Right kidney (tissue), 1 donor: Measurements from ENCODE around the gene CDV3.
A peak's percentile ranks its signal among the peaks of the same experiment; 100 is the strongest.

Source experiments
- DNase-seq: peaks from one replicate; pipeline ENCODE4 v3.0.0-alpha.2; 2016

CDV3 gene

DNA sequence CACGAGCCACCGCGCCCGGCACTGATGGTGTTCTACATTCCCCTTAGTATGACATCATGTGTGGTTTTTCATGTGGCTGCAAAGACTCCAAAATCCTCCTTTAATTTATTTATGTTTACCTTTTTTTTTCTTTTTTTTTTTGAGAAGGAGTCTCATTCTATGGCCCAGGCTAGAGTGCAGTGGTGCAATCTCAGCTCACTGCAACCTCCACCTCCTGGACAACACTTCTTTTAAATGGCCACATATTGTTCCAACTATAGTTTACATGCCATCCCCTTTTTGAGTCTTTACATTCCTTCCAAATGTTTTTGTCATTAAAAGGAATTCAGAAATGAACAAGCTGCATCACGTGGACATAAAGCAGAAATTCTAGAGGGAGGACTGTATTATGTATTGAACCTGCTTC, 10.3 kb upstream of the CDV3 start:
- DNase-seq: no peak

DNA sequence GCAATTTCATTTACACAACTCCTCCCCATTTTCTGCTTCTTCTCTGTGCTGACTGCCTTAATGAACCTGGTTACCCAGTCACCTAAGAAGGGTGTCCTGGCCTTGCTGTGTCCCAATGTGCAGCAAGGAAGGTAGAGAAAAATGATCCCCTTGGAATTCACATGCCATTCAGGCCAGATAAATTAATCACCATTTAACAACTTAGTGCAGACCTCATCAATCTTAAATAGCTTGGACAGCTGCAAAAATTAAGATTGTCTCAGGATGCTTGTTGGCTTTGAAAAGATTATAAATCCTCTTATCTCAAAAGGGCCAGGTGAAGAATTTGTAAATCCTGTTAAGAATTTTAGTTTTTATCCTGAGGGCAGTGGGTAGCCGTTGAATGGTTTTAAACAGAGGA, 9.7 kb upstream of the CDV3 start:
- DNase-seq: no peak

DNA sequence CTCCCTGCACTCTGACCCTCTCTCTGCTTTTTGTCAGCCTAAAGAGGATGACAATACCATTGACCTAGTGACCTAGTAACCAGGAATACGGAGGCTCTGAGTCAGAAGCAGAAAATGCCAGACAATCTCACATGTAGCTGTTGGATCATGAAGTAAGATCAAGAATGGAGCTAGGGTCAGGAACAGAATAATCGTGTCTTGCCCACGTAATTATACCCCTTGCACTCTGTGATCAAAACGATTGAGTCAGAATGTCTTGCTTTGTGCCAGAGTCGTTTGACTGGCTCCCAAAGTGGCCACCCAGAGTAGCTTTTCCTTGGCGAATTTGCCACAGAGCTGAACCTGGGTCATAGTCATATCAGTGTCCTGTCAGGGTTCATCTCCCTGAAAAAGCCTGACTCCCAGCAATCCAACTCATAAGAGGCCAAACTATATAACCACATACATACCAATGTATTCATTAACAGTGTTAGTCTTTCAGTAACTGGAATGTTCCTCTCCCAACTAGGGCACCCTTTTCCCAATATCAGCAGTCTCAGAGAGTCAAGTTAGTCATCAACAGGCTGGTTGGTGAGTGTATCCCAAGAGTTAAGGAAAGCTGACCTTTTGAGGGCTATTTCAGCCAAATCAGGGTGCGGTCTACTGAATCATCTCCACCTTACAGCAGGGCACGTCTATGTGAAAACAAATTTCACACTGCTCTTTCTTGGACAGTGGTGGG, 5.0 kb upstream of the CDV3 start:
- no peak for DNase-seq

DNA sequence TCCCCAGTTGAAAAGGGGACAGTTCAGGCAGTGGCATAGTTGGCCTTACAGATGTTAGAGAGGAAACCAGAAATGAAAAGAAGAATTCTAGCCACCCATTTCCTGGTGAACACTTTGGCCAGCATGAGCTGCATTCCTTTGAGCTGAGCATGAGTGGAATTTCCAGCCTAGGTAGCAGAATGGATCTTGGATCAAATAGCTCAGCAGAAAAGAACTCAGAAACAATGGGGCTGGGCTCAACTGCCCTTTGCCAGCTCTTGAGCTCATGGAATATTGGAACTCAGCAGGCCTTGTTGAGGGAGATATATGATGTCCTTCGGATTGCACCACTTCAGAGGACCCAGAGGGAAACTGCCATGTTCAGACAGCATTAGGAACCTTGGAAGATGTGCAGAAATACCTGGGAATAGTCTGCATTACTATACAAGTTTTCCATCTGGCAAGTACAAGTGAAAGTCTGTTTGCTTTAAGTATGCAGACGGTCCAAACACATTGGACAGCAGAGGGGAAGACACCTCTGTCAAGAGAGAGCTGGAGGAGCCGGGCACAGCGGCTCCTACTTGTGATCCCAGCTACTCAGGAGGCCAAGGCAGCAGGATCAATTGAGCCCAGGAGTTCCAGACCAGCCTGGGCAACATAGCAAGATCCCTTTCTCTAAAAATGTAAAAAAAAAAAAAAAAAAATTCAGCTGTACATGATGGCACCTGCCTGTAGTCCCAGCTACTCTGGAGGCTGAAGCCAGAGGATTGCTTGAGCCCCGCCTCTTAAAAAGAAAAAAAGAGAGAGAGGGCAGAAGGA, 3.1 kb upstream of the CDV3 start:
- no peak for DNase-seq

DNA sequence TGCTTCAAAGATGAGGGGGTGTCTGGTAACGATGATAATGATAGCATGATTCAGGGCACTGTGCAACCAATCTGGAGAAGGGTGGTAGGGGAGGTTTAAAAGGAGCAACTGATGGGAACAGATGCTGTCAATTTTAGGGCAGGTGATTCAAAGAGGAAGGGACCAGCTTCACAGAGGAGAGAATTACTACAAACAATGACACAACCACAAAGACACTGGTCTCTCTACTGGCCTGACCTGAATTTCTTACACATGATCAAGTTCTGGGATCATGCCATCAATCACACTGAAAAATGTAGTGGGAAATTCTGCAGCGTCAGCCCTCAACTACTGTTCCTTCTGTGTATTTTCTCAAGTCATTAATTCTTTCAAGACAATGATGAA, 2.6 kb upstream of the CDV3 start:
- no peak for DNase-seq

DNA sequence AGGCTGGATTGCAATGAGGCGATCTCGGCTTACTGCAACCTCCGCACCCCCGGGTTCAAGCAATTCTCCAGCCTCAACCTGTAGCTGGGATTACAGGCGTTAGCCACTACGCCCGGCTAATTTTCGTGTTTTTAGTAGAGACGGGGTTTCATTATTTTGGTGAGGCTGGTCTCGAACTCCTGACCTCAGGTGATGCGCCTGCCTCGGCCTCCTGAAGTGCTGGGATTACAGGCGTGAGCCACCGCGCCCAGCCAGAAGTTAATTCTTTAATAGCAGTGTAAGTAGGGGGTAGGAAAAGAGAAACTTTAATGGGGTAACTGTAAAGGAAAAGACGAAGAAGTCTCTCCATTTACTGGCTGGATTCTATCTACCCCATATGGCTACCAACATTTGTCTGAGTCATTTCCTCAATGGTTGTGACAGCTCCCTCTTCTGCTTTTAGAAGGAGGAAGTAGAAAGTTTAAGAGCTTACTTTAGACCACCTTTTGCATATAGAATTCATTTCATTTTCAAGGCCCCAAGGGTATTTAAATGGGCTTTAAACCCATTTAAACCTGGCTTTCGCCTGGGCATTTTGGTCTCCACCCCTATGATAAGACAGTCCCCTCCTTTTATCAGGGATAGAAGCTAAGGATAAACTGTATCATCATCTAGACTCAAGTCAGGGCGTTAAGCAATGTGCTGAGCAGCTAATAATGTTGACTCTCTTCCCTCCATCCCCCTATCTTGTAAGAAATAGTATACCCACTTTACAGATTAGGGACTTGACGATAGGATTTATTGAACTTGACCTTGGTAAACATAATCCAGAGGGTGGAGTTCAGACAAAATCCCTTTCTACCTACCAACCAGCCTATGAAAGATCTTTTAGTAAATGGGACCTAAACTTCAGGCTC, 1.1 kb upstream of the CDV3 start:
- no peak for DNase-seq

DNA sequence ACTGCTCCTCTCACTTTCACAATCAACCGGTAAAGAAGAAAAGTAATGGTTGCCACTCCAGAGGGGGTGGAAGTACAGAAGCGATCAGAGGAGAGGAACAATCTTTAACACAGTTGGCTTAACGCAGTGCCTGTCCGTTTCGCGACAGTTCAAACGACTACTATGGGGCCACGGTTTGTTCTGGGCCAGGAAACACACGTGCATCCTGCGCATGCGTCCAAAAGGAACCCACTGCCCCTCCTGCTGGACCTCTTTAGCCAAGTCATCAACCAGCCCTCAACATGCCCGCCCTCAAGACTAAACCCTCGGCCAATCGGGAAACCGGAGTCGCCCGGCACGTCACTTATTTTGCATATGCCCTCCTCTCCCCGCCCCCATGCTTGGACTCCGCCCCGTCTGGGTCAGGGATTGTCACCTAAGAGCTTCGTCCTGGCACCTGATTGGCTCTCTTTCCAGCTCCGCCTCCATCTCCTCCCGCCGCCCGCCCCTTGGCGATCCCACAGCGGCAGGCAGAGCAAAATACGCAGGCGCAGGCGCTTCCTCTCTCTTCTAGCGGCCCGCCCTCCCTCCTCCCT, 345 bp upstream of the CDV3 start:
- DNase-seq: no peak

DNA sequence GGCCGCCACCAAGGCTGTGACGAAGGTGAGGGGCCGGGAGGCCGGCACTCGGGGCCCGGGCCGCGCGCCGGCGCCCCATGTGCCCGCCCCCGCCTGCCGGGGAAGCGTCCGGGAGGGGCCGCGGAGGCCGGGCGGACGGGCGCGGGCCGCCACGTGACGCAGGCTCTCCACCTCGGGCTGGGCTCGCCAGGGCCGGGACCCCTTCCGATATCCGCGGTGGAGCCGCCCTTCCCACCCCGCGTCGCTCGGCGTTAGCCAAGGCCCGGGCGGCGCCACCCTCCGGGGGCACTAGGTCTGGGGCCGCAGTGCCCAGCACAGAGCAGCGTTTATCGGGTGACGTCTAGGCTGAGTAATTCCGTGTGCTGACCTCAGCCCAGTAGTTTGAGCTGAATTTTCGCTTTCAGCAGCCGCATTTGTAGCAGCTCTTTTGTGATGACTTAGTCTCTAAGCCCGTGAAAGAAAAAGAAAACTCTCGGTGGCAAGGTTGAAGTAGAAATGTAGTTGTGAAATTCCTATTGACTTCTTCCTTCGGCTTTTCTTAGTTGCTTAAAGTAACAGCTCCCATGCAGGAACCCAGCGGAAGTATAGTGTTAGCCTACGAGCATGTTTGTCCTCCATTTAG, 885 bp downstream of the CDV3 start:
- peak; percentile 87 for DNase-seq

DNA sequence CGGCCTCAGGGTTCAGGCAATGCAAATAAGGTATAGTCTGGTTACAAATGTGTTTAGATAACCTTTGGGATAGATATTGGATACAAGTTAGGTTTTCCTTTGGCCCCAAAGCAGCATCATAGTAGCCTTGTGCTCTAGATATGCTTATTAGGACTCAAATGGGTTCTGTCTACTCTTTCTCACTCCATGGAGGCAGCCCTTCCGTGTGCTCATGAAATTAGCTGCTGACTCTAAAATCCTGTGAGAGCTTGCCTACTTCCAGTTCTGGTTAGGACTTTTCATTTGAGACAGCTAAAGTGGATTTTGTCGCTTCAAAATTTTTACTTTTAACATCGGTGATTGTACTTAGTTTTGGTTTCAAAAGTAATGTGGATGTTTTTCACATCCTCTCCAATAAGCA, 1.6 kb downstream of the CDV3 start:
- DNase-seq: no peak

DNA sequence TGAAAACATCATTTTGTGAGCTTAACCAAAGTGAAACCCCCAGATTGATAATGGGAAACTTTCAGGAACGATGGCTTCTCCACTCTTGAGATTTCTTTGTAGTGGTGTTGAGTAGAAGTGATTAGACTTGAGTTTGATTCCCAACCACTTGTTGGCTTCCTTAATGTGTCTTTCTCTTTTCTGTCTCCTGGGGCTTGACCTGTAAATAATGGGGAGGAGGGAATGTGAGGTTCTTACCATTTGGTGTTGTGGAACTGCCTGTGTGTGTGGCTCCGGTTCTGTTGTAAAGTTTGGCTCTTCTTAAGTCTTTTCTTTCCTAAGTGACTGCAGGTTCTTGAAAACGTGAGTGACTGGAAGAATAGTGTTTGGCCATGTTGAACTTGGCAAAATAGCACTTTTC, 2.7 kb downstream of the CDV3 start:
- no peak for DNase-seq

DNA sequence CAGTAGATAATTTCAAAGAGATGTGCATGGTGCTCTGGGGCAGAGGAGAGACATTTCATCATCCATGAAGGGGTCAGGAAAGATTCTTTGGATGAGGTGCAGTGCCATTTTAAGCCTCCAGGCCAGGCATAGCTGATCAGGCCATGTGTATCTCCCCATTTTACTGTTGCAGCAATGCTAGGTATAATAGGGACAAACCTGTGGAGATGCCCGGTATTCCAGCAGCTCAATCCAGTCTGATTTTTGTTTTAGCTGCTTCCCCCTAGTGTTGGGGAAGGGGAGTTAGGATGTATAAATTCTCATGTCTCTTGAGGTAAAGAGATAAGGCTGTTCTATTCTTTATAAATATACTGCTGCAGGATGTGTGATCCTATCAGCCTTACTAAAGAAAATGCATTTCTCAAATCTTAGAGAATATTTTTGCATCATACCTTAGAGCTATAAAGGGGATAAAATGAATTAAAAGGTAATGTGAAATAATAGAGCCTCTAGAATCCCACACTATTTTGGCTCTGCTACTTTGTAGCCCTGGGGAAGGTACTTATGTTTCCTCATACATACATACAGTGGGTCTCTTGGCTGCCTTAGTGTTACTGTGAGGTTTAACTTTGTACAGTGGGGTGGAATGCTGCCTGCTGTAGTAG, 5.2 kb downstream of the CDV3 start:
- no peak for DNase-seq

DNA sequence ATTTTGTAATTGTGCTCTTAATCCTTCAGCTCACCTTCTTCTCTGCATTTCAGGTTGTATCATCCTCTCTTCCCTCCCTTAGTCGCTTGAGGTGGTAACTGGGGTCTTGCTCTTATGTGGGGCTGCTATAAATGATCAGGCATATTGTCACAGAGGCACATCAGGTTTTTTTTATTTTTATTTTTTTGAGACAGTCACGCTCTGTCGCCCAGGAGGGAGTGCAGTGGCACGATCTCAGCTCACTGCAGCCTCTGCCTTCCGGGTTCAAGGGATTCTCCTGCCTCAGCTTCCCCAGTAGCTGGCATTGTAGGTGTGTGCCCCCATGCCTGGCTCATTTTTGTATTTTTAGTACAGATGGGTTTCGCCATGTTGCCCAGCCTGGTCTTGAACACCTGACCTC, 9.9 kb downstream of the CDV3 start:
- DNase-seq: no peak

DNA sequence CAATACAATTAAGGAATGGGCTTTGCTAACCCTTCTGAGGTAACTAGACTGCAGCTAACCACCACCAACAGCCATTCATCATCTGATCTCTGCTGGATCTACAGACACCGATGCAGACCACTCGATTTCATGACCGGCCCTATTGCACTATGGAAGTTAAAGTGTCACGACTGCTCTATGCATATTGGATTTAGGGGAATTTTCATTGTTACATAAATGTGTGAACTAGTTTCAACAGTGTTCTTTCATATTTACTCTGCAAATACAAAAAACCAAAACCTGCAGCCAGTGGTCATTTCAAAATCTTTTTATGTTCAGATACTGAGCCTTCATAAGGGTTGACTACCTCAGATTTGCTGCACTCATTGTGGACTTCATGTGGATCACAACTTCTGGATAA, 14.5 kb downstream of the CDV3 start:
- no peak for DNase-seq

DNA sequence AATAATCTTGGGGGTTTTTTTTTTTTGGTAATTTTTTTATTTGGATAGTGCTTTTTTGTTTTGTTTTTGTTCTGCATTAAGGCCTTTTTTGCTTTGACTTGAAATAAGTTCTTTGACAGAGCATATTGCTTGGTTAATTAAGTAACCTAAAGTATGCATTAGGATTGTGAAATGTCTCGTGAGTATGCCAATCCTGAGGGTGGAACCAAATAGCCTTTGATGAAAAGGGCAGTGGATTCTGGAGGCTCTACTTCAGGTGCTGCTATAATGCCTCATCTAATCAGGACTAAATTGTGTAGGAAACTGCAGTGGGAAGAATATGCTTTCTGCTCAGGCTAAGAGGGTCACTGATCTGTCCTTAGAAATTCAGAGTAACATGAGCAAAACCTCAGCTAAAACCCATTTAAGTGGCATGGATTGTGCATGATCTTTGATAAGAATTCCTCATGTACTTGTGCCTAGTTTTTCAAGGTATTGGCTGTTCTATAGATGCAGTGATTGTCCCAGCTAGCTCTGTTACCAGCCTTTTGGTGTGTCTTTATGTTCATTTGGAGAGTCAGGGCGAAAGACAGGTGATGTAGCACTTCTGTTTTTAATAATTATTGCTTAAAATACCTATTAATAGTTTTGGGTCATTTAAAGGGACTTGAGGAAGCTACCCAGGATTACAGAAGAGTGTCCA, 15.4 kb downstream of the CDV3 start:
- no peak for DNase-seq

DNA sequence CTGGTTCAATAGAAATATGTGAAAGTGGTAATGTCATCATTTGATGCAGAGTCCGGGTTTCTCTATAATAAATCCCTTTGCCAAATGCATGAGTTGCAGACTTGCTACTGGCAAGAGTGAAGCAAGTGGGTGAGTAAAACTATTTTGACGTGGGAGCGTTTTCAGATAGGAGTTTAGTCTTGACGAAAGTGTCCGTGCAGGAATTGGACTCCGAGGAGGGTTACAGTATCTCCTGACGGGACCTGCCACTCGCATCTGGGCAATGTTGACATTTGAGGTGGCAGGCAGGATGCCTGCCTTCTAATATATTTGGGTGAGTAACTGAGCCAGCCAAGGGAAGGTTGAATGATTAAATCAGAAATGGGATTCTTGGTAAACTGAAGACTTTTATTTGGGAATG, 16.0 kb downstream of the CDV3 start:
- no peak for DNase-seq

DNA sequence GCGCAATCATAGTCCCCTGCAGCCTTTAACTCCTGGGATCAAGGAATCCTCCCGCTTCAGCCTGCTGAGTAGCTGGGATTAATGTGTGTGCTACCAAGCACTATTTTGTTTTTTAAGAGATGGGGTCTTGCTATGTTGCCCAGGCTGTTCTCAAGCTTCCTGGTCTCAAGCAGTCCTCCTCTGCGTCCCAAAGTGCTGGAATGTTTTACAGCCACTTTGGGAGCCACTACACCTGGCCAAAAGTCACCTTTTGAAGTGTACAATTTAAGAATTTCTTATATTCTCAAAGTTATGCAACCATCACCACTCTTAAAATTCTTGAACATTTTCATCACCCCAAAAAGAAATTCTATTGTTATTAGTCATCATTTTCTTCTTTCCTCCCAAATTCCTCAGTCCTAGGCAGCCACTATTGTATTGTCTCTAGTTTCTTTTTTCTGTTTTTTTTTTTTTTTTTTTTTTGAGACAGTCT, 17.8 kb downstream of the CDV3 start:
- no peak for DNase-seq

DNA sequence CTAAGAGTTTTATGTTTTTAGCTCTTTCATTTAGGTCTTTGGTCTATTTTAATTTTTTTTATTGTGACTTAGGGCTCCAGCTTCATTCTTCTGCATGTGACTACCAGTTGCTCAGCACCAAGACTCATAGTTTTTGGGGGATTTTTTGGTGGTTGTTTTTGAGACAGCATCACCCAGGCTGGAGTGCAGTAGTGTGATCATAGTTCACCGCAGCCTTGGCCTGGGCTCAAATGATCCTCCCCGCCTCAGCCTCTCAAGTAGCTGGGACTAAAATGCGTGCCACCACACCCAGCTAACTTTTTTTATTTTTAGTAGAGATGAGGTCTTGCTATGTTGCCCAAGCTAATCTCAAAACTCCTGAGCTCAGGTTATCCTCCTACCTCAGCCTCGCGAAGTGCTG, 19.4 kb downstream of the CDV3 start:
- no peak for DNase-seq

DNA sequence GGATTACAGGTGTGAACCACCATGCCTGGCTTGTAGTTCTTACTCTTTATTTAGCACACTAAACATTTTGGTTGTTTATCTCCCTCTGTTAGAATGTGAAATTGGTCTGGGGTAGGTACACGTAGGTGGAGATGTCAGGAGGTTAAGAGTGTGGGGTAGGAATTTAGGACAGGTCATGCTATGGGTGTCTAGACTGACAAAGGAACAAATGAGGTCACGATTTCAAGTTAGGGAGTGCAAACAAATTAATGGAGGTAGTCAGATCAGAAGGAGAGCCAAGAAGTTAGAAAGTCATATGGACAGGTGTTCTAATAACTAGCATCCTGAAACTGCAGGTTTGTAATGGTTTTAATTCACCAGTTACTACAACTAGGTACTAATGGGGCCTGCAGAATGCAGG, 19.8 kb downstream of the CDV3 start:
- DNase-seq: no peak

DNA sequence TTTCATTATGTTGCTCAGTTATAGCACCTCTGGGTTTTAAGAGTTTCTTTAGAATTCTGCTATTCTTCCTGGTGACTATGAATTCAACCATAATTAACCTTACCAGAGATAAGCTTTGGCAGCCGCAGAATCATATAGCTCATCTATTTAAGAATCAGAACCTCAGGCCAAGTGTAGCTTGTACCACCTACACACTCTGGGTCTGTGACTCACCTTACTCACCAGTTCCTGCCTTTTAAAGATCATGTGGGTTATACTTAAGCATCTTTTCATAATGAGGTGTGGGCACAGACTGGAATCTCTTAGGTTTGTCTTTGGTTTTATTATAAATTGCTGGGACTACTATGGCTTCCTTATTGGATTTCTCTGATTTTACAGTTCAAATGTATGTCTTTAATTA, 21.9 kb downstream of the CDV3 start:
- no peak for DNase-seq

DNA sequence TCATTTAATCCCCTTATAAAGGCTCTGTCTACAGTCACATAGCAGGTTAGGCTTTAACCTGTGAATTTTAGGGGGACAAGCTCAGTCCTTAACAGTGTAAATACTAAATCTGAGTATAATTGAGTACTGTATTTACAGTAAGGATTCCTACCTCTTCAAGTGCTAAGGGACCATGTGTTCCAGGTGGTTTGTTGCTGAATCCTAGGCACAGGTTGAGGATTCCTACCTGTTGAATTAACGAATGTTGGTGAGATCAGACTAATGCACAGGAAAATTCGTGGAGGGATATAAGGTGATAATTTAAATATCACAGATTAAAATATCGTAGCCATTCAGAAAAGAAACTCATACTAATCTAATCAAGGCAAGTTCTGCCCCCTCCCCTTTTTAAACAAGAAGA, 24.9 kb downstream of the CDV3 start:
- DNase-seq: no peak

DNA sequence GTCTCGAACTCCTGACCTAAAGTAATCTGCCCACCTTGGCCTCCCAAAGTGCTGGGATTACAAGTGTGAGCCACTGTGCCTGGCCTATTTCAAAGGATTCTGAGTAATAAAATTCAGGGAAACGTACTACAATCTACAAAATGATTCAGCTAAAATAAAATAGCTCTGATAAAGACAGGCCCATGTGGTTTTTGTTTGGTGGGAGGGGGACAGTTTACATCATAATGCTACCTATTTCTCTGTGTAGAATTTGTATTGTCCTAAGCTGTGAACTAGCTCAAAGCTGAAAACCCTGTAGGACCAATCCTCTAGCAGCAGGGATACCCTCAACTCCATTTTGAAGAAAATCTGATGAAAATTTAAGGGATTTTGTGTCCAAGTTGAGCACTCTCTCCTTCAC, 25.8 kb downstream of the CDV3 start:
- DNase-seq: no peak
